HG02943 (cell line): Measurements from ENCODE around the gene KDELR3.

Source experiments
- ATAC-seq: cut with Tn5 transposase; IDR thresholded peaks from one replicate; pipeline ENCODE4 v1.9.1; 2021; ENCODE audit warnings: mild to moderate bottlenecking, low read depth, moderate library complexity; ENCODE audit not compliant: unreplicated experiment

Gene KDELR3

GRCh38 chr22:38436629-38437395, 31.1 kb upstream of the KDELR3 start:
- no peak for ATAC-seq

- ATAC-seq, result no peak
Measured at GRCh38 chr22:38437416-38437815, 30.5 kb upstream of the KDELR3 start.

GRCh38 chr22:38440747-38441350, 27.0 kb upstream of the KDELR3 start:
- ATAC-seq, result no peak

GRCh38 chr22:38441620-38442287, 26.1 kb upstream of the KDELR3 start:
- ATAC-seq, result no peak

GRCh38 chr22:38442967-38443627, 24.8 kb upstream of the KDELR3 start:
- ATAC-seq, result no peak

- no peak for ATAC-seq
Measured at GRCh38 chr22:38443628-38444521, 24.0 kb upstream of the KDELR3 start.

- ATAC-seq, result no peak
Measured at GRCh38 chr22:38444783-38445182, 23.1 kb upstream of the KDELR3 start.

GRCh38 chr22:38446018-38446601, 21.8 kb upstream of the KDELR3 start:
- ATAC-seq, result no peak

GRCh38 chr22:38448945-38449745, 18.8 kb upstream of the KDELR3 start:
- no peak for ATAC-seq

- ATAC-seq, result no peak
Measured at GRCh38 chr22:38449776-38450175, 18.1 kb upstream of the KDELR3 start.

GRCh38 chr22:38450234-38450797, 17.6 kb upstream of the KDELR3 start:
- no peak for ATAC-seq

GRCh38 chr22:38451404-38451803, 16.5 kb upstream of the KDELR3 start:
- no peak for ATAC-seq

GRCh38 chr22:38451864-38452263, 16.0 kb upstream of the KDELR3 start:
- no peak for ATAC-seq

- ATAC-seq, result no peak
Measured at GRCh38 chr22:38452373-38453065, 15.4 kb upstream of the KDELR3 start.

- ATAC-seq, result no peak
Measured at GRCh38 chr22:38453066-38453672, 14.7 kb upstream of the KDELR3 start.

GRCh38 chr22:38453996-38454352, 13.9 kb upstream of the KDELR3 start:
- ATAC-seq, result no peak

- ATAC-seq, result no peak
Measured at GRCh38 chr22:38454353-38455075, 13.4 kb upstream of the KDELR3 start.
